MM.1S (cell line): ENCODE results near the gene MRPS23.

Experiments used
- DNase-seq: peaks from one replicate; pipeline ENCODE4 v3.0.0-alpha.2; 2015
- H2AFZ ChIP-seq: fragments of 300-600 bp; sonication (generic); 2 replicates; pipeline ENCODE4 v1.6.0; 2016; ENCODE audit warnings: antibody characterized with exemption, low read length
- H3F3A ChIP-seq: fragments of 300-600 bp; sonication (generic); 2 replicates; pipeline ENCODE4 v1.6.1; 2016; ENCODE audit warnings: mild to moderate bottlenecking, antibody characterized with exemption, low read length, moderate library complexity, mixed read lengths; ENCODE audit not compliant: insufficient read depth
- H3K27ac ChIP-seq: fragments of 300-600 bp; sonication (generic); 2 replicates; pipeline ENCODE4 v1.5.1; 2016; ENCODE audit warnings: mild to moderate bottlenecking, low read length
- H3K27me3 ChIP-seq: fragments of 300-600 bp; sonication (generic); replicated peaks from 2 replicates; pipeline ENCODE4 v1.6.0; 2016; ENCODE audit warnings: low read length; ENCODE audit not compliant: insufficient read depth
- H3K36me3 ChIP-seq: fragments of 300-600 bp; sonication (generic); replicated peaks from 2 replicates; pipeline ENCODE4 v1.6.1; 2016; ENCODE audit warnings: mild to moderate bottlenecking, low read length, mixed read lengths; ENCODE audit not compliant: insufficient read depth
- H3K4me1 ChIP-seq: fragments of 300-600 bp; sonication (generic); 2 replicates; pipeline ENCODE4 v1.6.1; 2016; ENCODE audit warnings: low read length, mixed read lengths
- H3K4me2 ChIP-seq: fragments of 300-600 bp; sonication (generic); 2 replicates; pipeline ENCODE4 v1.6.0; 2016; ENCODE audit warnings: low read depth, low read length
- H3K4me3 ChIP-seq: fragments of 300-600 bp; sonication (generic); 2 replicates; pipeline ENCODE4 v1.5.1; 2016; ENCODE audit warnings: low read length, mixed read lengths
- H3K79me2 ChIP-seq: fragments of 300-600 bp; sonication (generic); 2 replicates; pipeline ENCODE4 v1.6.1; 2016; ENCODE audit warnings: mixed run types, low read length, mixed read lengths
- H3K9ac ChIP-seq: fragments of 300-600 bp; sonication (generic); 2 replicates; pipeline ENCODE4 v1.6.1; 2016; ENCODE audit warnings: low read length, mixed read lengths
- H3K9me2 ChIP-seq: fragments of 300-600 bp; sonication (generic); replicated peaks from 2 replicates; pipeline ENCODE4 v1.6.1; 2016; ENCODE audit warnings: mild to moderate bottlenecking, low read length, mixed read lengths; ENCODE audit not compliant: insufficient read depth
- H3K9me3 ChIP-seq: fragments of 300-600 bp; sonication (generic); replicated peaks from 2 replicates; pipeline ENCODE4 v1.6.1; 2016; ENCODE audit warnings: mild to moderate bottlenecking, low read length, mixed read lengths; ENCODE audit not compliant: insufficient read depth
- H4K20me1 ChIP-seq: fragments of 300-600 bp; sonication (generic); 2 replicates; pipeline ENCODE4 v1.6.1; 2016; ENCODE audit warnings: mild to moderate bottlenecking, low read length, moderate library complexity, mixed read lengths; ENCODE audit not compliant: insufficient read depth
- CTCF ChIP-seq: fragments of 300-600 bp; sonication (generic); IDR thresholded peaks from 2 replicates; pipeline ENCODE4 v1.5.1; 2016; ENCODE audit warnings: antibody characterized with exemption, low read length, mixed read lengths
- EZH2 ChIP-seq: fragments of 300-600 bp; sonication (generic); optimal IDR thresholded peaks from 2 replicates; pipeline ENCODE3; 2017; ENCODE audit warnings: low read depth, mild to moderate bottlenecking, antibody characterized with exemption, low read length, mixed read lengths
- EZH2phosphoT487 ChIP-seq: fragments of 300-600 bp; sonication (generic); IDR thresholded peaks from 2 replicates; pipeline ENCODE4 v1.6.1; 2018; ENCODE audit warnings: antibody characterized with exemption, low read length

MRPS23 gene

GRCh38 chr17:57886020-57886419 lies 36.2 kb upstream of the MRPS23 start:
- H4K20me1 ChIP-seq: no peaks in the 10 kb centered on the region
- H3F3A ChIP-seq: no peaks in the 10 kb centered on the region
- no peaks in the 10 kb centered on the region for H3K79me2 ChIP-seq
- no peaks in the 10 kb centered on the region for H3K9me3 ChIP-seq
- TF ChIP-seq CTCF: no peak
- no peak for TF ChIP-seq EZH2phosphoT487
- TF ChIP-seq EZH2: no peak
- H3K9me2 ChIP-seq: no peaks in the 10 kb centered on the region
- no peak overlapping the region for H3K27ac ChIP-seq
- no peaks in the 10 kb centered on the region for H3K36me3 ChIP-seq
- no peaks in the 10 kb centered on the region for H3K4me1 ChIP-seq
- no peak for DNase-seq
- no peak overlapping the region for H3K4me3 ChIP-seq
- H2AFZ ChIP-seq: no peak overlapping the region
- no peak overlapping the region for H3K4me2 ChIP-seq
- H3K9ac ChIP-seq: no peak overlapping the region
- H3K27me3 ChIP-seq: peaks cover 13% of the 10 kb centered on the region

DNA sequence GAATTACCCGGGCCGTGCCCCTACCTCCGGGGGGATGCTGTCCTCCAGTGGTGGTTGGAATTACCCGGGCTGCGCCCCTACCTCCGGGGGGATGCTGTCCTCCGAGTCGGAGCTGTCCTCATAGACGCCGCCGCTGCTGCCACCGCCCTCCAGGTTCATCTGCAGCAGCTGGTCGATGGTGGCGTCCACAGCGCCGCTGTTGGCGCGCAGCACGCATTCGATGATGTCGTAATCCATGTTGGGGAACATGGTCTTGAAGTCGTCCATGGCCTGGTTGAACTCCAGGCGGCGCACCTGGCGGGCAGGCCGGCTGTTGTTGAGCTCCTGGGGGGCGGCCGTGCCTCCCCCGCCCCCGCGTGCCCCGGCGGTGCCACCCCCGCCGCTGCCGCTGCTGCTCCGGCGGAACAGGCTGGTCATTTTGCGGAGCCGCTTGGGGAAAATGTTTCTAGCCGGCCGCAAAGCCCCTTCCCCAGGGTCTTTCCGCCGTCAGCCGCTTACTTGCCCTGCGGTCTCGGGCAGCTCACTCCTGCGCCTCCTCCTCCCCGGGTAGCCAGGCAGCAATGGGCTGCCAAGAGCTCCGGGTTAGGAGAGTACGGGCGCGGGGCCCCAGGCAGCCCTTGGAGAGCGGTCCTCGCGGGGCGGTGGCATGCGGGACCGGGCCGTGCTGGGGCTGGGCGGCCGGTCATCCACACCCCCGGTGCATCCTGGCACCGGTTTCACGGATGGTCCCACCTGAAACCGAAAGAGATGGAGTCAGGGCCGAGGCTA lies 35.5 kb upstream of the MRPS23 start:
- TF ChIP-seq EZH2 (no peak), EZH2phosphoT487 (no peak), CTCF (no peak)
- H3K4me1 ChIP-seq: no peaks in the 10 kb centered on the region
- H3K79me2 ChIP-seq: no peaks in the 10 kb centered on the region

DNA sequence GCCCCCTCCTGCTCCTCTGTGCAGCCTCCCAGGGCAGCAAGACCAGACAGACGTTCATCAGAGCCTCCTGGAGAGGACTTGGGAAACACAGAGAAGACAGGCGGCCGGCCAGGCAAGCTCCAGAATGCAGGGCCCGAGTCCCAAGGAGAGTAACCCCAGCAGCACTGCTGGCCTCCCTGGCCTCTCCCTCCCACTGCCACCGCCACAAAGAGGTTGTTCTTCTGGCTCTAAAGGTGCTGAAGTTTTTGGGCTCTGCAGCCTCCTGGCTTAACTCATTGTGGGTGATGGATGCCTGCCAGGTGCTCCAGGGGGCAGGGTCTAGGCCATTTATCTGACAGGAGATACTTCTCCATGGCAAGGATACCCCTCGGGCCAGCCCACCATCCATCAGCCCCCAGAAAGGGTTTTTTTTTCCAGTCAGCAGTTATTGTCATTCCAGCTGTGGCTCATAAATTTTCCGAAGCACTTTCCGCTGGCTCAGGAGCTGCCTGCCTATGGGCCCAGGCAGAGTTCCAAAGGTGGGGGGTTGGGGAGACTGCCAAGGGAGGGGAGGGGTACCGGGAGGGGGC lies 32.0 kb upstream of the MRPS23 start:
- Histone ChIP-seq H3K9ac (no peak overlapping the region), H3K9me2 (no peaks in the 10 kb centered on the region), H4K20me1 (no peaks in the 10 kb centered on the region), H3K4me1 (peaks cover 3% of the 10 kb centered on the region), H3F3A (no peaks in the 10 kb centered on the region), H3K79me2 (no peaks in the 10 kb centered on the region), H3K27ac (no peak overlapping the region), H3K9me3 (no peaks in the 10 kb centered on the region), H3K27me3 (peaks cover 13% of the 10 kb centered on the region), H3K36me3 (no peaks in the 10 kb centered on the region), H3K4me2 (no peak overlapping the region), H3K4me3 (no peak overlapping the region), H2AFZ (no peak overlapping the region)
- TF ChIP-seq CTCF: no peak
- TF ChIP-seq EZH2phosphoT487: no peak
- TF ChIP-seq EZH2: no peak
- DNase-seq: no peak

More for the DNA sequence above, 35.5 kb upstream of the MRPS23 start:
- Histone ChIP-seq H3K27me3 (peaks cover 13% of the 10 kb centered on the region), H3K9me3 (no peaks in the 10 kb centered on the region), H3K4me3 (no peak overlapping the region), H3K36me3 (no peaks in the 10 kb centered on the region), H4K20me1 (no peaks in the 10 kb centered on the region), H2AFZ (no peak overlapping the region), H3K4me2 (no peak overlapping the region), H3K9me2 (no peaks in the 10 kb centered on the region), H3F3A (no peaks in the 10 kb centered on the region), H3K9ac (no peak overlapping the region), H3K27ac (no peak overlapping the region)
- DNase-seq: no peak
